Measurements from ENCODE around the gene LYZL4.

GRCh38 chr3:42451116-42451515 is 40.7 kb upstream of the LYZL4 start:
- TF ChIP-seq CTCF (IDR thresholded peaks at IDR 0.05) = no peak
- TF ChIP-seq POLR2A (IDR thresholded peaks at IDR 0.05) = no peak

All from thyroid gland (tissue), 4 donors.